ENCODE data around the gene UBA52.

GRCh38 chr19:18562086-18562485 lies 9.6 kb upstream of the UBA52 start:
- TF ChIP-seq MAX (CRISPR knock-in tag; IDR thresholded peaks at IDR 0.05) (no peak), USF1 (CRISPR knock-in tag; IDR thresholded peaks at IDR 0.05) (no peak)

Measured in WTC11 (cell line).